HG03469 (cell line): ENCODE results near the gene MT1X.
"Not testable (repeated sequence)": the region's sequence is repeated elsewhere in the genome, so short reads cannot be mapped to it uniquely, and the experiment has no call there.

Source experiments
- ATAC-seq: cut with Tn5 transposase; IDR thresholded peaks from one replicate; pipeline ENCODE4 v1.9.1; 2021; ENCODE audit warnings: mild to moderate bottlenecking, moderate library complexity, moderate number of reproducible peaks; ENCODE audit not compliant: unreplicated experiment

MT1X gene

DNA sequence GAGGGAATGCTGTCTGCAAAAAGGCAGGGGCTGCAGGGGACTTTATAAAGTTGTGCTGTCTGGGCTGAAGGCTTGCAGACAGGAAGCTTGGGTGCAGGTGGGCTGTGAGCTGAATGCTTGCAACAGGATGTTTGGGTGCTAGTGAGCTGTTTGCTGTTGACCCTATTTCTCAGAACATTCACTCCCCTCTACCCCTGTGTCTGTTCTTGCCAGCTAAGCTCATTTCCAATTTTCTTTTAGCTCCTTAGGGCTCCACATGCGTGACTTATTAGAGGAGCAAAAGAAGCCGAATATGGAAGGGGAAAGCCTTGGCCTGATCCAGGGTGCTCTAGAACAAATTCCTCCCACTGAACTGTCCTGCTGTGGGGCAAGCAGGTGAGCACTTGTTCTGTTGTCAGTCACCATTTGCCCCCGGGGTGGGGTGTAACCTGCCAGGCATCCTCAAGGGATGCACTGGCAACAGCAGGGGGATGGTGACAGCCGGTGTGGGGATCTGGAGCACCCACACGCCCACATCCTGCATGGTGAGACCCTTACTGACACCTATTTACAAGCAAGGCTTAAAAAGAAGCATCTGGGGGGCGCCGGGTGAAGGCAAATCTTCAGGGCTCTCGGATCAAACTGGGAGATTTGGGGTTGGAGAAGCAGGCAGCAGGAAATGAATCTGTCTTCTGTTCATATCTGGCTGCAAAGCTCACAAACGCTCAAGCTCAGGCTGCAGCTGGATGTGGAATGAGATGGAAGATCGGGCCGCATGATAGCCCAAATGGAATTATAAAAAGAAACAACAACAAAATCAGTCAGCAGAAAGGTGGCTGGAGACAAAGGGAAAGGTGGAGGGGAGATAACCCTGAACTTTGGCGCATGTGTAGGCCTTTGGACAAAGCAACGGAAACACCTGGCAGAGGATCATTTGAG is 26.5 kb downstream of the MT1X start:
- no peak for ATAC-seq

DNA sequence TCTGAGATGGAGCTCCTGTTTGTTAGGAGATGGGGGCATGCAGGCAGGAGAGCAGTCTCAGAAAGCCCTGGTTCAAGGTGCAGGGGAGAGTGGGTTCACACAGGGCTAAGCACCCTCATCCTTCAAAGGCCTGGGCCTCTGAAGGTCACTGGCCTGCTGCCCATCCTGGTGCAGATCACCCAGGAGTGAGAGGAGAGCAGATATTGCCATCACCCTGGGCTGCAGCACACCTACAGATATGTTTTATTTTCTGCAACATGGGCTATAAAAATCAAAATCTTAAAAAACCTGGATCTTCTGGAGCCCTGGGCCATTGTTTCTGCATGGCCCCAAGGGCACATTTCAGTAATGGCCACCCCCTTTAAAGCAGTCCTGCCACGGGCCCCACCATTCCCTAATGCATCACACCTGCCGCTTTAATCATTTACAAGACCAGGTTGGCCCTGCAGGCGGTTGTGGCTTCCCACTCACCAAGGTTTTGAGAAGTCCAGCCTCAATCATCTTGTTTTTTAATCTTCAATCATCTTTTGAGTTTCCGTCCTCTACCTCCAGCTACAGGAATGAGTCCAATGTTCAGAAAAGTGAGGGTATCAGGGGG is 27.3 kb downstream of the MT1X start:
- ATAC-seq = no peak

DNA sequence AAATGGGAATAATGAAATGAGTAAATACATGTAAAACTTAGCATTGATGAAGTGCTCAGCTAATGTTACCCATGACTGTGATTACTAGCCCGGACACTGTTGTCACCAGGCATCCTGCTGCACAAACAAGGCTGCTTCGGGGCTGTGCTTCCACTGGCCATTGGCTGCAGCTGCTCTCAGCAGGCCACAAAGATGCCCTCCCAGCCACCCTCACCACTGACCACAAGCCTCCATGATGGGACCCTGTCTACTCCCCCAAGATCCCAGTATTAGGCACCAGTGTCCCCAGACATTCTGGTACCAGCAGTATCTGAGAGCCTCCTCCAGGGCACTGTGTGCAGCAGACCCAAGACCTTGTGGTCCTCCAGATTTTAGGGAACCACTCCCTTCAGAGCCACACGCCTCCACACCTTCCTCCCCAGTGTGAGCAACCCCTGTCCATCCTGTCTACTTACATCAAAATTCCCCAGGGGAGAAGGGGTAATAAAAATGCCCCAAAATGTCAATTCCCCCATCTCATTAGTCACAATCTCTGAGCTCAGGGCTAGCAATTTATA is 28.0 kb downstream of the MT1X start:
- no peak for ATAC-seq

DNA sequence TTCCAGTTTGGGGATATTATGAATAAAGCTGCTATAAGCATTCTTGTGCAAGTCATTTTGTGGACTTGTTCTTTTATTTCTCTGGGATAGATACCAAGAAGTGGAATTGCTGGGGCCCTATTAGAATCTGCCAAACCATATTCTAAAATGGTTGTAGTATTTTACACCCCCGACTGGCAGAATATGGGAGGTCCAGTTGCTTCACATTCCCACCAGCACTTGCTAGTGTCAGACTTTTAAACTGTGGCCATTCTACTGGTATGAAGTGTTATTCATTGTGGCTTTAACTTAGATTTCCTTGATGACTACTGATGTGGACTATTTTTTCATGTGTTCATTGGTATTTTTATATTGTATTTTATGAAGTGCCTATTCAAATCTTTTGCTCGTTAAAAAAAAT is 29.6 kb downstream of the MT1X start:
- no peak for ATAC-seq

DNA sequence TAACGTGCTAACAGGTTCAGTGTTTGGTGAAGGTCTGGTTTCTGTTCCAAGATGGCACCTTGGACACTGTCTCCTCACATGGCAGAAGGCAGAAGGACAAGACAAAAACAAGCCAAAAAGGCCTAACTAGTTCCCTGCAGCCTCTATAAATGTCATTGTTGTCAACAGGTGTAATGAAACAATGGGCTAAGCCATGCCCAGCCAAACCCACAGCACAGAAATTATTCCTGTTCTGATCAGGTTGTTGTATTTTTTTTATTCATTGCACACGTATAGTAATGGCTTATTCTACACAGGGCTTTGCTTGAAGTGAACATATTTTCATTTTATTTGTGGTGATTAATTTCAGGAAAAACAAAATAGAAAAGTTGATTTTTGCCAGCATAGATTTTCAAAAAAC is 31.5 kb downstream of the MT1X start:
- no peak for ATAC-seq

DNA sequence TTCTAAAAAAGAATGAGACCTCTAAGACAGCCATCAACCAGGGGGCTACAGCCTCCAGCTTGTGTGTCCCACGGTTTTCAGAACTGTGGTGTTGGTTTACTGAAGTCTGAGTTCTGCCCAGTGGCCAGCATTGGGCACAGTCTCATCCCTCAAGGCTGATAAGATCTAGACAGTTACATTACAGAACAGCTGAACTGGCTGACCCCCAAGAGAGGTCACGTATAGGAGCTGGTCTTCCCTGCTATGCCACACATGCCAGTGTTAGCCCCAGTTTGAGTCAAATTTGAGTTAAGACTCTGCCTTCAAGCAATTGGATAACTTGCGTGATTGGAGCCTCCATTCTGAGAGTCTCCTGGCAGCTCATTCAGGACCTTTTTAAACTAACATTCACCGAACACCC is 32.9 kb downstream of the MT1X start:
- no peak for ATAC-seq

DNA sequence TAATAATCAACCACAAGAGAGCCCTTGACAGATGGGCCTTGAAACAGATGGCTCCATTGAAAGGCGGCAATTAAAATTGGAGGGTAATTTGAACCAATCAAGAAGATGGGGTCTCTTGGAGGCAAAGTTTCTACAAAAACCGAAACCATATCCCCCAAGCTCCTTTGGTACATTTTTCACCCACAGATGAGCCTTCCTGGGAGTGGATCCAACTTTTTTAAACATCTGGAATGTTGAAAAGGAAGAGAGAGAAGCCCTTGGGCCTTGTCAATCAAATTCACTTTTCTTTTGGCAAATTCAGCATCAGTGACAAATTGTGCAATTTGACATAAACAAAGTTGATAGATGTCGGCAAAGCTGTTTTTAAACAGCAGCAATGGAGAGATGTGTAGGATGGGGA is 34.5 kb downstream of the MT1X start:
- no peak for ATAC-seq

DNA sequence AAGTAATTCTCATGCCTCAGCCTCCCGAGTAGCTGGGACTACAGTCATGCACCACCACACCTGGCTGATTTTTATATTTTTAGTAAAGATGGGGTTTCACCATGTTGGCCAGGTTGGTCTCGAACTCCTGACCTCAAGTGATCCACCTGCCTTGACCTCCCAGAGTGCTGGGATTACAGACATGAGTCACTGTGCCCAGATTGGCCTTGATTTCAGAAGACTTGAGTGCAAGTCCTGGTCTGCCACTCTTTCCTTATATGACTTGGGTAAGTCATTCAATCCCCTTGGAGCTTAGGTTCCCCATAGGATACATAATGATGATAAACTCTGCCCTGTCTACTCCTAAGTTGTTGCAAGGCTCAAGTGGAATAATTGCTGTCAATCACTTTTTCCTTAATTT is 35.3 kb downstream of the MT1X start:
- ATAC-seq = not testable (repeated sequence)

DNA sequence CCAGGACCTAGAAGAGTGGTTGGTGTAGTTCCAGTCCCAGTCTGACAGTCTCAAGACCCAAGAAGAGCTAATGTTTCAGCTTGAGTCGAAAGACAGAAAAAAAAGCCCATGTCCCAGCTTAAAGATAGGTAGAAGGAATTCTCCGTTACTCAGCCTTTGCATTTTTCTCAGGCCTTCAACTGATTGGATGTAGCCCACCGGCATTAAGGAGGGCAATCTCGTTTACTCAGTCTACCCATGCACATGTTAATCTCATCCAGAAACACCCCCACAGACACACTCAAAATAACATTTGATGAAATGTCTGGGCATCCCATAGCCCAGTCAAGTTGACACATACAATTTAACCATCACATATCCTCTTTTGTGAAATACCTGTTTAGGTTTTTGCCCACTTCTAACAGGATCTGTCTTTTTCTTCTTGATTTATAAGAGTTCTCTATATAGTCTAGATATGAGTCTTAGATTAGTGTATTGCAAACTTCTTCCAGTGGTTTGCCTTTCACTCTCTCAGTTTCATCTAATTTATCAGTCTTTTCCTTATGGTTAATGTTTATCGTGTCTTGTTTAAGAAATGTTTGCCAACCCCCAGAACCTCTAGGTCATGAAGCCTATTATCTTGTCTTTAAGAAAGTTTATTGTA is 40.1 kb downstream of the MT1X start:
- ATAC-seq = no peak

DNA sequence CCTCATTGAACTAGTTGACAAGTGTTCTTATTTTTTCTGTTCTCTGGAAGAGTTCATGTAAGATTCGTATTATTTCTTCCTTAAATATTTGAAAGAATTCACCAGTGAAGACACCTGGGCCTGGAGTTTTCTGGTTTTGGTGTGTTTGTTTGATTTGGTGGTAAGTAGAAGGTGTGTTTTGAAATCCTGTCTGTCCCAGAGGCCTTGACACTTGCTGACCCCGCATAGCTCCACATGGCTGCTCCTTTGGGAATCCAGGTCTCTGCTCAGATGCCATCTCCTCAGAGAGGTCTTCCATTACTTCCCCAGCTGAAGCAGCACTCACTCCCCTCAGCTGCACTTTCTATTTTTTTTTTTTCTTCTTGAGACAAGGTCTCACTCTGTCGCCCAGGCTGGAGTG is 41.9 kb downstream of the MT1X start:
- no peak for ATAC-seq

DNA sequence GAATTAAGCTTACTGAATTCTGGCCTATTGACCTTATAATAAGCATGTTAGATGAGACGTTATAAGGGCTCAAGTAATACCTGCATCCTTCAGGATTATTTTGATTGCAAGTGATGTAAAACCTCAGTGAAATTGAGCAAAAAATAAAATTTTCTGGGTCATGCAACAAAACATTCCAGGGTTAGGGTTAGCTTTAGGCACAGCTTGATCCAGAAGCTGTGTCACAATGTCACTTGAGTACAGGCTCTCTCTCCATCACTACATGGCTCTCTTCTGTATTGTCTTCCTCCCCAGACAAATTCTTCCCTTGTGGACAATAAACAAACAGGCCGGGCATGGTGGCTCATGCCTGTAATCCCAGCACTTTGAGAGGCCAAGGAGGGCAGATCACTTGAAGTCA is 44.0 kb downstream of the MT1X start:
- no peak for ATAC-seq

DNA sequence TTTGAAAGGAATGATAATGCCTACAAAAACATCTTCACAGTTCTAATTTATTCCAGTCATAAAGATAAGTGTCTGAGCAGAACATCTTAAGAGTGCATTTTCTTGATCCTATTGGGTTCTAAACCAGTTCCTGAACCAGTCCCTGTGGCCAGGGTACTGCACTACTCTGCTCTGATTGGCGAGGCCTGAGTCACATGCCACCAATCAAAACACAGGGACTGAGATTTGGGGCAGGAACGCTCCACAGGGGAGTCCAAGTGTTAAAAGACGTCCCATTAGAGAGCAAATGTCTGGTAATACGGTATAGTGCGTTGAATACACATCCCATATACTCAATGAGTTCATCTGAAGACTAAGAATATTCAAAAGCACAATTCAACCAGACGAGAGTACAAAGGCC is 44.7 kb downstream of the MT1X start:
- no peak for ATAC-seq

DNA sequence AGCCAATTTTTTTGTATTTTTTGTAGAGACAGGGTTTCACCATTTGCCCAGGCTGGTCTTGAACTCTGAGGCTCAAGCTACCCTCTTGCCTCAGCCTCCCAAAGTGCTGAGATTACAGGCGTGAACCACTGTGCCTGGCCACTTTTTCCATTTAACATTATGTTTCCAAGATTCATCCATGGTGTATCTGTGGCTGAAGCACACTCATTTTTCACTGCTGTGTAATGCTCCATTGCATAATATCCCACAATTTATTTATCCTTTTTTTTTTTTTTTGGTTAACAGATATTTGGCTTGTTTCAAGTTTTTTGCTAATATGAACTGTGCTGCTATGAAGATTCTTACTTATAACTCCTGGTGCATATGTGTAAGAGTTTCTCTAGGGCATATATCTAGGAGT is 45.8 kb downstream of the MT1X start:
- no peak for ATAC-seq

DNA sequence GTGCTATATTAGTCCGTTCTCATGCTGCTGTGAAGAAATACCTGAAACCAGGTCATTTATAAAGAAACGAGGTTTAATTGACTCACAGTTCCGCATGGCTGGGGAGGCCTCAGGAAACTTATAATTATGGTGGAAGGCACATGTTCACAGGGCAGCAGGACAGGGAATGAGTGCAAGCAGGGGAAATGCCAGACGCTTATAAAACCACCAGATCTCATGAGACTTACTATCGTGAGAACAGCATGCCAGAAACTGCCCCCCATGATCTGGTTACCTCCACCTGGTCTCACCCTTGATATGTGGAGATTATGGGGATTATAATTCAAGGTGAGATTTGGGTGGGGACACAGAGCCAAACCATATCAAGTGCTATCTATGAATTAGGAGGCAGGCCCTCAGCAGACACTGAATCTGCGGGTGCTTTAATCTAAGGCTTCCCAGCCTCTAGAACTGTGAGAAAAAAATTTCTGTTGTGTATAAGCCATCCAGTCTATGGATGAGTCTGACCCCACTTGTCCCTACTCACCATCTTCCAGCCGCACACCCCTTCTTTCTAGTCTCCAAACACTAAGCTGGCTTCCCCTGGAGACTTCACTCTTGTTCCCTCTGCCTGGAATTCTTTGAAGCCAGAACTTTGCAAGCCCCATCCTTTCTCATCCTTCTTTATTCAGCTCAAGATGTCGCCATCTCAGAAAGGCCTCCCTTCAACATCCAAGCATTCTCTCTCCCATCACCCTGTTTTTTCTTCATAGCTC is 46.9 kb downstream of the MT1X start:
- ATAC-seq = no peak

DNA sequence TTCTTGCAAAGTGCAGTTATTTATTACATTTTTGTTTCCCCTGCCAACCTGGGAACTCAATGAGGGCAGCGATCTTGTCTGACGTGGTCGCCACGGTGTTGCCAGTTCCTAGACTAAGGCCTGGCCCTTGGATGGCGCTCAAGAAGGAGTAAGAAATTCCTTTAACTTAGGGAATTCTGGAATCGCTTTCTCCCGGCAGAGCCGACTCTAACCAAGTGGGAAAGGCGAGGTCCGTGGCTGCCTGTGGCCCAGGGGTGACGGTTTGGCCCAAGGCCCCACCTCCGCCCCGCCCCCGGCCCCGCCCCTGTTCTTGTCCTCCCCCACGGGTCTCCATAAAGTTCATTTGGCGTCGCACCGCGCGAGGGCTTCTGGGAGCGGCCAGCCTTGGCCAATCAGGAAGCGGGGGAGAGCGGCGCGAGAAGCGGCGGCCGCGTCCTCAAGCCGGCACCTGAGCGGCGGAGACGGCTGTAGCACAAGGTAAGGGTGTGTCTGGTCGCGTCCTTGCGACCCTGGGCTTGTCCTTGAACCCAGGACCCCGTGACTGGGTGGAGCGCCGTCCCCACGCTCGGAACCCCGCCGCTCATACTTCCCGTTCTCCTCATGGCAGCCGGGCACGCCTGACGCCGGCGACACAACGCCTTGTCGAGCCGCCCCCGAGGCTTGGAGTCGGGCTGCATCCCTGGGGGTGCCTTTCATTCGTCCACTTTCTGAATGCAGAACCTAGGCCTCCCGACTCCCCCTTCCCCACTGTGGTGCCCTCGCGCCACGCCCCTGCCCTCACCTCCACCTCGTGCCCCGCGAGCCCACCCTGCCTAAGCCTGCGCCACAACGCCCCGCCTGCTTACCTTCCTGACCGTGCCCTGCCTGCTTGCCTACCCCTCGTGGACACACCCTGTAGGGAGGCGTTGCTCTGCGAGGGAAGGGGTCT is 47.7 kb downstream of the MT1X start, which contains the start of gene NUP93:
NUP93 (plus strand) TSS at position 395 of the 928 bp plus-strand sequence. CDS start 18,119 bp downstream, outside the sequence.
- peak; percentile 47 for ATAC-seq

DNA sequence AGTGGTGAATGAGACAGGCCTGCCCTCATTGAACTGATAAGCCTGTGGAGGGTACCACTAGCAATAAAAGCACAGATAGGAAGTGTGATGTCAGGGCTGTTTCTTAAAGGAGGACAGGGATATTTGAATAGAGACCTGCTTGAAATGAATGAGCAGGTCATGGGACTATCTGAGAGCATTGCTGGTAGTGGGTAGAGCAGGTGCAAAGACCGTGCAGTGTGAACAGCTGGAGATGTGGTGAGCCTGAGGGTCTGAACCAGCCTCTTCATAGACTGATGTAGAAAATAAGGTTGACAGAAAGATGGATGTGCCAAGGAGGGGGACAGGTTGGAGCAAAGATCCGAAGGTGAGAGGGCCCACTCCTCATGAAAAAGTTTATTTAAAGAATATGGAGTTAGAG is 50.1 kb downstream of the MT1X start:
- ATAC-seq = no peak

DNA sequence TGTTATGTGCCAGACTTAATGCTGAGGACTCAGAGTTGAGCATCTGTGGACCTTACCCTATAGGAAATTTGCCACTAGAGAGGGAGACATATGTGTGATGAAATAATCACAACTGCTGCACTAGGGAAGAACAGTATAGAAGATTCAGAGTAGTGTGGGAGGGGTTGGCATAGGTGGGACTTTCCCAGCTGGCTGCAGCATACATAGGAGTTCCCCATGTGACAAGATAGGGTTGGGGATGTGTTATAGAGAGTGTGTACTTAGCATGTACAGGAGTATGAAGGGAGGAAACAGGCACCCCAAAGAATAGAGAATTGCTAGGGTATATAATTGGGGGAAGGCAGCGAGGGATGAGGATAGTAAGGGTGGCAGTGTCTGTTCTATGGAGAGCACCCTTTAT is 50.6 kb downstream of the MT1X start:
- ATAC-seq = no peak
